GM18909 (cell line): ENCODE measurements around the gene EVL.

Experiments used
- ATAC-seq: cut with Tn5 transposase; IDR thresholded peaks from one replicate; pipeline ENCODE4 v1.9.1; 2021; ENCODE audit warnings: mild to moderate bottlenecking; ENCODE audit not compliant: unreplicated experiment, poor library complexity

The EVL gene

DNA sequence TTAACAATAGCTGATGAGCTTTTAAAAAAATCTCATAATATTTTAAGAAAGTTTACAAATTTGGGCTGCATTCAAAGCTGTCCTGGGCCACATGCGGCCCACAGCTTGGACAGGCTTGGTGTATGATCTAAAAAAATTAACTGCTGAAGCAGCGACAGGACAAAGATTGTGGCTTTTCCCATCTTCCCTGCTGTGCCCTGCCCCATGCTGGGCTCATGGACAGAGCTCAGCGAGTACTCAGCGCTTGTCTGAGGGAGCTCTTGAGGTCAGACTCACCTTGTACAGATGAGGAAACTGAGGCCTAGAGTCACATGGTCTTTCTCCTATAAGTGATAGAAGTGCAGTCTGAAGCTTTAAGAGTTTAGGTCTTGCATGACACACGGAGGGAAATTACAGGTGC lies 15.0 kb downstream of the EVL start:
- no peak for ATAC-seq

DNA sequence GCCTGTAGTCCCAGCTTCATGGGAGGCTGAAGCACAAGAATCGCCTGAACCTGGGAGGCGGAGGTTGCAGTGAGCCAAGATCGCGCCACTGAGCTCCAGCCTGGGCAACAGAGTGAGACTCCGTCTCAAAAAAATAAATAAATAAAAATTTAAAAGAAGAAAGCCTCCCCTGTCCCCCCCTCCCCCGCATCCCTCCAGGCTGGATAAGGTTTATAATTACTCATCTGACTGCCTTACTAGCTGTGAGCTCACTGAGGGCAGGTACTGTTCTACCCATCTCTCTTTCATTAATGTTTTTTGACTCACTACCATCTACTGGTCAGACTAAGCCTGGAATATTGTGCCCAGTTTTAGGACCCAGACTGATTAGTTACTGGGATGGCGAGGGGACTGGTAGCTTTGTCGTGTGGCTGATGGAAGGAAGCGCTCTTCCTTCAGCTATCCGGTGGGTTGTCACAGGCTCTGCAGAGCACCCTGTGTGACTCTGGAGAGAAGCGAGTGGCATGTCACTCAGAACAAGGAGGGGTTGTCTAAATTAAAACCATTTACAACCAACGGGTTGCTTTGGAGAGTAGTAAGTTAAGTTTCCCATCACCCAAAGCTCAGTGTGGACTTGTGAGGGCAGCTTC lies 16.9 kb downstream of the EVL start:
- no peak for ATAC-seq

DNA sequence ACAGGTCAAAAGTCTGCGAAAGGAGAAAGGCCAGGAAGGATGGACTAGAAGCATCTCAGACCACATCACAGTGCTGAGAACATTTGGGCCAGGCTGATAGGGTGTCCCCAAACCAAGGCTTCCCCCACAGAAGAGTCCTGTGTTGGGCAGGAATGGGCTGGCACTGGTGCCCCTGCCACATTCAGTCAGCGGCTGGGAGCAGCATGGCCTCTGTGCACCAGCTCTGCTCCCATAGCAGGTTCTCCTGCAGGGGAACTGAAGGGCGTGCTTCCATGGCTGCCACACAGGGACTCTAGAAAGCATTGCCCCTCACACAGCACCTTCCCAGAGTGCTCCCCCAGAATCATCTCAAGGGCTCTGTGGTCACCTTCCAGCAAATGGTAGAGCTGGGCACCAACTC lies 17.5 kb downstream of the EVL start:
- no peak for ATAC-seq

DNA sequence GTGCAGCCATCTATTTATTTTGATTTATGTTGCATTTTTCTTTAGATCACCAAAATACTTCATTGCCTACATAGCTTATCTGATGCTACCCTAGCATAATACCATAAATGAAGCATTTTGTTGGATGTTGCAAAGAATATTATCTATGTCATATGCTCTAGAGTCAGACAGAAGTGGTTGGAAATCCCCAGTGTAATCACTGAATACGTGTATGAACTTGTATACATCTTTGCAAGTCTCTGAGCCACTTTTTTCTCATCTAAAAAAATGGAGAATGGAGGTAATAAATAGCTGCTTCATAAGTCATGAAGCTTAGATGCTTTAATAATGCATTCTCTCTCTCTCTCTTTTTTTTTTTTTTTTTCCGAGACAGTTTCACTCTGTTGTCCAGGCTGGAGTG lies 18.5 kb downstream of the EVL start:
- no peak for ATAC-seq

DNA sequence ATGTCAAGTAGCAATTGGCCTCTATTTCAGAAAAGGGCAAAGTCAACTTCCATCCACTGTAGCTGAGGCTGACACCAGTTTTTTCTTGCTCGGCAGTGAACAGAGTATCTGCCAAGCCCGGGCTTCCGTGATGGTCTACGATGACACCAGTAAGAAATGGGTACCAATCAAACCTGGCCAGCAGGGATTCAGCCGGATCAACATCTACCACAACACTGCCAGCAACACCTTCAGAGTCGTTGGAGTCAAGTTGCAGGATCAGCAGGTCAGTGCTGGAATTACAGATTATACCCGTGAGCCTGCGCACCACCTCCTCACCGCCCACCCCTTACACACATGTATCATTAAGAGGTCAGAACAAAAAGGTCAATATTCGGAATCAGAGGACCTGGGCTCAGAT lies 19.4 kb downstream of the EVL start:
- ATAC-seq, result no peak

DNA sequence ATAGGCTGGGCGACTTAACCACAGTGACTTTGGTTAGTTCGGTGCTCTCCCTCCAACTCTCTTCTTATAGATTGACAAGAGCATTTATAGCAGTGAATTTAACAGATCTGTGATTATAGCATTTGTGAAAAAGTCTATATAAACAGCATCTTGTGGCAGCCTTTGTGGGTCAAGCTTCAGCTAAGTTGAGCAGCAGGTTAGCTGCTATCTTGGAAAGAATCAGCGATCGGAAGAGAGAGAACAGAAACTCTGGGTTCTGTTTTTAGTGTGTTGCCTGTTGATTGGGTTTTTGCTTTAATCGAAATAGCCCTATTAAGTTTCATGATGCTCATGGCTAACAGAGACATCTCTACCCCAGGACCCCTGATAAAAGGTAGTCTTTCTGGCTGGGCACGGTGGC lies 20.2 kb downstream of the EVL start:
- no peak for ATAC-seq

DNA sequence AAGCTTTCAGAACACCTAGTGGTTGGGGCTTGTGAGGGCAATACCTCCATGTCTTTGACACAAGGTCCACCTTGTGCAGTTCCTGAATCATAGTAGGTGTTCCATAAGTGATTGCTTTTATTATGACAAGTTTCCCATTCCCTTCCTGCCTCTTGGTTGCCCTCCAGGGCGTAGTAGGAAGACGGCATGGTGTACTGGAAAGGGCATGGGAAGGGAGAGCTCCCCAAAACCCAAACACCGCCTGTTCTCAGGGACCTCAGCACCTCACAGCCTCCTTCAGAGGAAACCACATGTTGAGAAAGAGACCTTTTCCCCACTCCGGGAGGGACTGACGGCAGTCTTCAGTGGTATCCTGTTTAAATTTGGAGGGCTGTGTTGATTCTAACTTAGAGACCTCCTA lies 21.1 kb downstream of the EVL start:
- ATAC-seq, result no peak

DNA sequence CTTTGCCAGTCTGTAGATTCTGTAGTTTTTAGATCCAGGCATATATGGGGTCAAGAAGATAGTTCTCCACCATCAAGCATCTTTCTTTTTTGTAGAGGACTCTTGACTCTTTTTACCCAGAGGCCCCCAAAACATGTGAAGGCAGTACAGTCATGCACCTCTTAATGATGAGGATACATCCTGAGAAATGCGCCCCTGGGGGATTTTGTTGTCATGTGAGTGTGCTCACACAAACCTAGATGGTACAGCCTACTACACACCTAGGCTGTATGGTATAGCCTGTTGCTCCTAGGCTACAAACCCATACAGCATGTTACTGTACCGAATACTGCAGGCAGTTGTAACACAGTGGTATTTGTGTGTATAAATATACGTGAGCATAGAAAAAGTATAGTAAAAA lies 23.0 kb downstream of the EVL start:
- ATAC-seq, result no peak

DNA sequence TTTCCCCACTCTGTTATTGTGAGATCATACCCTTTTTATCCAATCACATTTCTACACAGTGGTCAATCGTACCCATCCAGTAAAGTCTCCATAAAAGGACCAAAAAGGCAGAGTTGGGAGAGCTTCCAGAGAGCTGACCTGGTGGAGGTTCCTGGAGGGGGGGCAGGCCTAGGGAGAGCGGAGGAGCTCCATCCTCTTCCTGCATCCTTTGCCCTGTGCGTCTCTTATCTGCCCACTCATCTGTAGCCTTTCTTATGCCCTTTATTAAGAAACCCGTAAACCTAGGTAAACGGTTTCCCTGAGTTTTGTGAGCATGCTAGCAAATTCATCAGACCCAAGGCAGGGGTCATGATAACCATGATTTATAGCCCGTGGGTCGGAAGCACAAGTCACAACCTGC lies 26.2 kb downstream of the EVL start:
- no peak for ATAC-seq

DNA sequence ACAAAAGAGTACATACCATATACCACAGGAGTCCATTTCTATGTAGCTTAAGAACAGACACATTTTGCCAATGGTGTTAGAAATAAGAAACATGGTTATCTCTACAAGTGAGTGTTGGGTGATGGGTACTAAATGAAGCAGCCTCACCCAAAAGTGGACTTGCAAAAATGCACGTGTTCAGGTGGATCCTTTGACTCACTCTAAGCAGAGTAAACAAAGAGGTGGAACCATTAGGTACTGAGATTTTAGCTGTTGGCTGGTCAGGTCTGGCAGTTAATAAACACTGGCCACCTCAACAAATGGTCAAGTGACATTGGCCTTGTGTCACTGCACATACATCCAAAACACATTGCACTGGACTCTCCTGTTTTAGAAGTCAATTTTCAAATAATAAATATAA lies 27.6 kb downstream of the EVL start:
- ATAC-seq, result no peak

DNA sequence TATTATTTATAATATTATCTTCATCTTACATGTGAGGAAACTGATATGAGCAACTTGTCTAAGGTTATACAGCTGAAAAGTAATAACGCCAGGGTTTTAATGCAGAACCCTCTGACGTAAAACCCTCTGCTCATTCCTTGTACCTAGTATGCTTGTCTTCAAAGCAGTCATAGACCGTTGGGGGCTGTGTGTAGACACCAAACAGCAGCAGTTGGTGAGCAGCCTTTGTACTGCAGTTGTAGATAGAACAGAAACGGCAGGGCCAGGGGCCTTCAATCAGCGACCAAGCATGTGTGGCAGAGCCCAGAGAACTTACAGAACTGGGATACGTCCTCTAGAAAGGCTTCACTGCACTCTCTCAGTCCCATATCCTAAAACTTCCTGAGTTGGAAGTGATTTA lies 28.1 kb downstream of the EVL start:
- ATAC-seq, result no peak

DNA sequence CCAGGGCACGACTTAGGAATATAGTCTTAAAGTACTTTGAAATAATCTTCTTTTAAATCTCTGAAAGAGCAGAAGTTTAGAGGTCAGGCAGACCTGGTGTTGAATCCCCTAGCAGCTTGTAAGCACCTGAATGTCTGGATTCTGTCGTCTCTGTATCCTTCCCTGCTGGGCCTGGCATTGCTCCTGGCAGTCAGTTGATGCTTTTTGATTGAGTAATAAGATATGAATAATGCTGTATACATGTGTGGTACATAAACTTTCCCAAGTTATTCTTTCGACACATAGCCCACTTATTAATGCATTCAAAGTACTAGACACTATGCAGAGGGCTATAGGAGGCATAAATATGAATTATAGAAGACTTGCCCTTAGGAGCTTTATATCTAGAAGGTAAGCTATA lies 31.4 kb downstream of the EVL start:
- ATAC-seq, result no peak

DNA sequence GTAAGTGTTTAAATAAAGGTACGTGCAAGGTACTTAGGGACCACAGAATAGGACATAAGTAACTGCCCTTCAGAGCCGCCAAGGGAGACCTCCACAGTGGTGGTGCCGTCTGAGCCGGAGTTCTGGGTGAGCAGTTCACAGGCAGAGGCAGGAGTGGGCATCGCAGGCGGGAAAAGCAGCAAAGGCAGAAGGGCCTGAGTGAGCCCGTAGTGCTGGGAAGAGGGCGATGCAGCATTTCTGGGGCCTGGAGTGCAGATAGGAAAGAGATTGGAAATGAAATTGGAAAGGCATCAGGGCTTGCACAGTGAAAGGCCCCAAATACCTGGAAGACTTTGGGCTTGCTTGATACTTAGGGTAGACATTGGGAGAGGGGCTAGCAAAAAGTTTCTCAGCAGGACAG lies 32.9 kb downstream of the EVL start:
- no peak for ATAC-seq

DNA sequence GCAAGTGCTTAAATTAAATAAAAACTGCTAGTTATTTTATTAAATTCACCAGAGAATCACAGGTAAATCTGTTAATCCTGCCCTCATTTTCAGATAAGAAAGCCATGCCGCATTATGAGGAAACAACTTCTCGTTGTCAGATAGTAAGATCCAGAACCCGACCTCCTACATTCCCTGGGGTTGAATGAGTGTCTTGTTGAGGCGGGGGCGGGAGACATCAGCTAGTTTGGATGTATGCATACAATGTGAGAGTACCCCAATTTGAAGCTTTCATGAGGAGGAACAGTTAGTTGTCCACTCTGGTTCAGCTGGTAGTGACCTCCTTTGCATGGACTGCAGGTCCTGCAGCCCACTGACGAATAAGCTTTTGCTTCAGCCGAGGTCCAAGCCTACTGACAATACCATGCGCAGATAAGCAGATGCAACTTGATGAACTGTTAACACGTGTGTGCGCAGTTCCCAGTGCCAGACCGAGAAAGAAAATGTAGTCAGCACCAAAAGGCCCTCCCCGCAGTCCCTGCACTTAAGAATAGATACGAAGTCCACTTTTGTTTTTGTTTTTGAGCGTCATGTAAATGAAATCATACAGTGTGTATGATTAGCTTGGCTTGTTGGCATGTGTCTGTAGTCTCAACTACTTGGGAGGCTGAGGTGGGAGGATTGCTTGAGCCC lies 34.9 kb downstream of the EVL start:
- no peak for ATAC-seq

DNA sequence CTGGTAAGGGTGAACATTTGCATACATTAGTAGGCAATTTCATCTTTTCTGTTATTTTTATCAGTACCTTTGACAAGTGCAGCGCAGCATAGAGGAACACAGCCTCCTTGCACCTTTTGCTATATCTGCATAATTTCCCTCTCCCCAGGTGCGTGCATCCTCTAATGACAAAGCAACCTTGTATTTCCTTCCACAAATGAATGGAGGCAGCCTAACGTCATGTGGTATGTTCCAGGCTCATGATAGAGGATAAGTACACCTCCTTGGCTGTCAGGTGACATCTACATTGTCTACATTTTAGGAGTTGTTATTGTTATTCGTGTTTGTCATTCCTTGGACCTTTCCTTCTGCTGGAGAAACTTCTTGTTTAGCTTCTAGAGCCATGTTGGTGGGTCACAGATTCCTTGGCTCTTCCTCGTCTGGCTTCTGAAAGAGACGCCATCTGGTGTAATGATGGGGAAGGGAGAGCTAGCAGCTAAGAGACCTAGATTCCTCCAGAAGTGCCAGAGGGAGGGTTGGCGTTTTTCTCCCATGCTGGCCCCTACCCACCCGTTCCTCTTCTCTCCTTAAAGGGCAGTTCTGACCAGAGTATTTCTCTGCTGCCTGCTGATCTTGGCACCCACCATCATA lies 37.0 kb downstream of the EVL start:
- ATAC-seq, result no peak

DNA sequence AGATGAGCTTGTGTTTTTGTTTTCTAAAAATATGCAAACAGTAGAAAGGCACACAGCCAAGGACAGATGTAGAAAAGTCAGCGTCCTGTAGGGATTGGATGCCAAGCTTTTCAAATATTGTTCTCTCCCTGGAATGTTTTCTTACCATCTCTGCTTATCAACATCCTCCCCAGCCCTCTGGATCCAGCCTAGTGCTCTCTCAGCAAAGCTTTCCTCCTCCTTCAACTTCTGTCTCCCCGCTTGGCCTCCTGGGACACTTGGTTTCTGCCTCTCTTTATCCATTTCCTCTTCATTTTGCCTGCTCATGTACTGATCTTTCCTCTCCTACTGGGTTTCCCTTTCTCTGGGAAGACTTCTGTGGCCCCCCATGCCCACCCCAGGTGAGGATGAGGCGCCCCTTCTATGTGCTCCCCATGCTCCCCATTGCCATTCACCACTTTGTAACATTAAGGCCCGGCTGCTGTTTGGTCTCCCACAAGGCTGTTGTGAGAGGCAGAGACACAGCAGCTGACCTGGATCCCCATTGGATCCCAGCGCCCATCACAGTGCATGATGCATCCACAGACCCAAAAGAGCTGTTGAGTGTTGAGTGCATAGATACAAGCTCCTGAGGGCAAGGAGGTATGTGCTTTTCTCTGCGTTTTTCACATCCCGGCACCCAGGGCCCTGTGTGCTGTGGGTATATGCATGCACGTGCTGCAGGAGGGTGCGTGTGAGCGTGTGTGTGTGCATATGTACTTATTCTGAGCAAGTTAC lies 38.2 kb downstream of the EVL start:
- ATAC-seq, result no peak

DNA sequence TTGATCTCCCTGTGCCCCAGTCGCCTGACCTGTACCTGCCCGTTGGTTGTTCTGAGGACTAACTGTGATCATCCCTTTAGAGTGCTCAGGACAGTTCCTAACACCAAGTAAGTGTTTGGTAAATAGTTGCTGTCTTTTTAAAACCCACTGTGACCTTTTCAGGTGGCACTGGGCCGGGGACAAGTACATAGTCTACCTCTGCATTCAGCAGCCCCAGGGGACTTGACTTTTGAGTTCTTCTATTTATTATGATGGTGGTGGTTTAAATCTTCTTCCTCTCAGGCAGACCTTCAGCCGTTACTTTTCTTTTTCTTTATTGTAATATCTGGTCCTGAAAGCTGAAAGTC lies 38.8 kb downstream of the EVL start:
- no peak for ATAC-seq

DNA sequence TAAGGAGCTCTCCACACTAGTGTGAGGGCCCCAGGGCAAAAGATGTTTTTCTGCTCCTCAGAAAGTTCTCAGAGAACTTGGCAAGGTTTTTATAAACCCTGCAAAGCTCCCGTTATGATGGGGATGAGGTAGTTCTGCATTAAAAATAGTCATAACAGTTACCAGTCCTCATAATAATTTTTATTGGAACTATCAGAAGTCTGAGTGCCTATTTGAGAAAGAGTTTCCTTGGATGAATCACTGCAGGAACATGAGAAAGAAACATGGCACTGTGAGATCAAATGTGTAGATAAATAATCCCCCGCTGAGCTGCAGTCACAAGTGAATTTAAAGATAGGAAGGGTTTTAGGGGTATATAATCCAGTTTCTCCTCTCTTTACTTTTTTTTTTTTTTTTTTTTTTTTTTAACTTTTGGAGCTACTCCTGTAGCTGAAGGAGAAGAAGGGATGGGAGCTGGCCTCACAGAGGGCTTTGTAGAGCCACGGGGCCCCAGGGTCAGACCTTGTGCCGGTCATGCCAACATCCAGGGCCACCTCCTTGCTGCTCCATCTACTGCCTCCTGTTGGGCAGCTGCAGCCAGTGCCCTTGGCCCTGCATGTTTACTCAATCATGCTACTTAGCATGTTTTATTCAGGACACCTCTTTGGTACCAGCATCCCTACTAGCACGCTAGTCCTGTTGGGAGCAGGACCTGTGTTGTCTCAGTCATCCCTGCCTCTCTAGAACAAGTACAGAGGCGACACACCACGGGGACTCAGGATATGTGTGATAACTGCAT lies 39.5 kb downstream of the EVL start:
- no peak for ATAC-seq

DNA sequence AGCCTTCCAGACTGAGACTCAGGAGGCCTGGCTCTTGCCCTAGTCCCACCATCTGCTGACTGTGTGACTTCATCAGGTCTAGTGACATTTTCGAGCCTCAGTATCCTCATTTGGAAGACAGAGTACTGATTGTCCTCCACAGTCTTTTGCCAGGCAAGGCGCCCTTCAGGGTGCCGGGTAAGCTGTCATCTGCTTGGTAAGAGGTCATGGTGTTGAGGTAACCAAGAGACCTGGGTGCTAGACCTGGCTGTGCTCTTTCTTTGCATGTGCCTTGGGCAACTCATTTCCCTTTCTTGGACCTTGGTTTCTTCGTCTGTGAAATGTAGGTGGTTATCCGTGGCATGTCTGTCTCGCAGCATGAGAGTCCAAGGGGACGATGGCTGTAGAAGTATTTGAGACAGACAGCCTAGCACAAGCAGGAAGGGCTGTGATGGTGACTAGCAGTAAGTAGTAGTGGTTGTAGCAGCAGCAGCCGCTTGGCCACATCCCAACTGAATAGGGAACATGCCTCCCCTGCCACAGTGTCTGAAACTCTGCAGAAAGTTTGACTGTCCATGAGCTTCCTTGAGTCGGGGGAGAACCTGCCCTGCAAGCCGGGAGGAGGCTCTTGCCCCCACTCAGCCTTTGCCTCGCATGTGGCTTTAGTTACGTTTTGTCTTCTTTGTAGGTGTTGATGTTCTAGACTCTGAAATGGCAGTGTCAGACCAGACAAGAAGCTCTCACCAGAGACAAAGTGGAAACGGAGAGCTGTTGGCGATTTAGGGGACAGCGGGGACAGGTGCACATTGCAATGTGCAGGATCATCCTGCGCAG lies 40.3 kb downstream of the EVL start:
- ATAC-seq, result no peak
